Brain microvascular endothelial cell (primary cell): ENCODE data around the gene CCDC197.

Source experiments
- DNase-seq: peaks from one replicate; pipeline ENCODE4 v3.0.0-alpha.2; 2020
- H3K27ac ChIP-seq: fragments of 250-450 bp; sonication (Bioruptor Pico); 2 replicates; pipeline ENCODE4 v1.5.1; 2020; ENCODE audit warnings: mild to moderate bottlenecking, moderate library complexity
- H3K27me3 ChIP-seq: fragments of 250-450 bp; sonication (Bioruptor Pico); replicated peaks from 2 replicates; pipeline ENCODE4 v1.5.1; 2020; ENCODE audit warnings: mild to moderate bottlenecking
- H3K36me3 ChIP-seq: fragments of 250-450 bp; sonication (Bioruptor Pico); replicated peaks from 2 replicates; pipeline ENCODE4 v1.5.1; 2020; ENCODE audit warnings: mild to moderate bottlenecking
- H3K4me3 ChIP-seq: 2 replicates; pipeline ENCODE4 v1.5.1; 2011; ENCODE audit warnings: low read depth, mild to moderate bottlenecking, control low read depth, low read length, moderate library complexity
- in situ Hi-C: cut with HindIII; loops from 2 replicates; pipeline ENCODE4 v1.10.0; 2017; ENCODE audit warnings: low sequenced_read_pairs, low pct_ligation_motif_present
- TF ChIP-seq, protein P1 (sequence below): IDR thresholded peaks from 2 replicates; pipeline ENCODE4 v1.5.1; 2011; ENCODE audit warnings: low read depth, mild to moderate bottlenecking, moderate library complexity, low read length, control low read depth, inconsistent platforms; ENCODE audit errors: missing control alignments

The CCDC197 gene

GRCh38 chr14:93956514-93957332, 40.4 kb upstream of the CCDC197 start:
- TF ChIP-seq, protein P1, sequence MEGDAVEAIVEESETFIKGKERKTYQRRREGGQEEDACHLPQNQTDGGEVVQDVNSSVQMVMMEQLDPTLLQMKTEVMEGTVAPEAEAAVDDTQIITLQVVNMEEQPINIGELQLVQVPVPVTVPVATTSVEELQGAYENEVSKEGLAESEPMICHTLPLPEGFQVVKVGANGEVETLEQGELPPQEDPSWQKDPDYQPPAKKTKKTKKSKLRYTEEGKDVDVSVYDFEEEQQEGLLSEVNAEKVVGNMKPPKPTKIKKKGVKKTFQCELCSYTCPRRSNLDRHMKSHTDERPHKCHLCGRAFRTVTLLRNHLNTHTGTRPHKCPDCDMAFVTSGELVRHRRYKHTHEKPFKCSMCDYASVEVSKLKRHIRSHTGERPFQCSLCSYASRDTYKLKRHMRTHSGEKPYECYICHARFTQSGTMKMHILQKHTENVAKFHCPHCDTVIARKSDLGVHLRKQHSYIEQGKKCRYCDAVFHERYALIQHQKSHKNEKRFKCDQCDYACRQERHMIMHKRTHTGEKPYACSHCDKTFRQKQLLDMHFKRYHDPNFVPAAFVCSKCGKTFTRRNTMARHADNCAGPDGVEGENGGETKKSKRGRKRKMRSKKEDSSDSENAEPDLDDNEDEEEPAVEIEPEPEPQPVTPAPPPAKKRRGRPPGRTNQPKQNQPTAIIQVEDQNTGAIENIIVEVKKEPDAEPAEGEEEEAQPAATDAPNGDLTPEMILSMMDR: no peak
- Histone ChIP-seq H3K27ac (no peak overlapping the region), H3K27me3 (peaks cover 2% of the 10 kb centered on the region), H3K36me3 (no peaks in the 10 kb centered on the region), H3K4me3 (no peak overlapping the region)
- in situ Hi-C loops: no loop called here
- no peak for DNase-seq

DNA sequence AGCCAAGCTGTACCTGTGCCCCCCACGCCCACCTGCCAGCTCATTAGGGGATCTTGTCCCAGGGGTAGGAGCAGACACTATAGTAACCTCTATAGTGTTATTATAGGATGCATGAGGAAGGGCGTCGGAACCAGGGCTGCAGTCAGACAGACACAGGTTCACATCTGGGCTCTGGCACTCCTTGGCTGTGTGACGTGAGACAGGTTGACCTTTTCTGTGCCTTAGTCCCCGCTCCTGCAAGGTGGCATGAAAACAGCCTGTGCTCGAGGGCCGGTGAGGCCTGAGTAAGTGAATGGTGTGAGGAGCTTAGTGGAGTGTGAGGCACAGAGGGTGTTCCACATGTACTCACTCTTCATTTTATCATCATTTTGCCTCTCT, 39.8 kb upstream of the CCDC197 start:
- H3K4me3 ChIP-seq: no peak overlapping the region
- no peak overlapping the region for H3K27ac ChIP-seq
- TF ChIP-seq, protein P1: no peak
- peaks cover 2% of the 10 kb centered on the region for H3K27me3 ChIP-seq
- no peak for DNase-seq
- in situ Hi-C loops: no loop called here
- no peaks in the 10 kb centered on the region for H3K36me3 ChIP-seq

DNA sequence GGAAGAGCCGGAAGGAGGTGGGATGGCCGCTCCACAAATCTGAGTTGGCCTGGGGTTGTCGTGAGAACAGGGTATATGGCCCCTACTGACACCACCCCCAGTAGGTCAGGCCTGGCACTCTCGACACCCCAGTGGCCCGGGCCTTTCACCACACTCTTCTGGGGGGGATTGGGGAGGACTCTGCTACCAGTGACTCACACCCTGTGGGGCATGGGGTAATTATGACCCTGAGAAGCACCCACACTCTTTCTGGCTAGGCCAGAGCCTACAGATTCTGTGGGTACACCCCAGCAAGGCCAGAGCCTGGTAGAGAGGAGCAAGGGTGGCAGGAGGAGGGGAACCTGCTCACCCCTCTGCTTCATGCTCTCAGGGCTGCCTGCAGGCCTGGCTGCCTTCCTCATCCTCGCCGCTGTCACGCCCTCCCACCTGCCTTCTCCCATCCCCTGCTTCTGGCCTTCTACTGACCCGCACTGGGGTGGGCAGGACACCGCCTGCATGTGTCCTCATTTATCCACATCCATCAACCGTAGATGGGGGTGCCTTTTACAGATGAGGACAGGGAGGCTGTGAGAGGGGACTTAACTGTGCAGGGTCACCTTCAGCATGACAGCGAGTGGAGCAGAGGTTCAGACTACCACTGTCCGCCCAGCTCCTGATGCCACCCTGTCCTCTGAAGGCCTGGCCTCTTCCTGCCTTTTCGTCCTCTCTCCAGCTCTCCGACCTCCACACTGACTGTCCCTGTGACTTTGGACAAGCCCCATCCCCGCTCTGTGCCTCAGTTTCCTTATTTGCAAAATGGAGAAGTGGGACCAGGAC, 39.1 kb upstream of the CCDC197 start:
- TF ChIP-seq, protein P1: no peak
- Histone ChIP-seq H3K36me3 (no peaks in the 10 kb centered on the region), H3K27ac (no peak overlapping the region), H3K4me3 (no peak overlapping the region), H3K27me3 (peaks cover 2% of the 10 kb centered on the region)
- in situ Hi-C loops: no loop called here
- DNase-seq: no peak

DNA sequence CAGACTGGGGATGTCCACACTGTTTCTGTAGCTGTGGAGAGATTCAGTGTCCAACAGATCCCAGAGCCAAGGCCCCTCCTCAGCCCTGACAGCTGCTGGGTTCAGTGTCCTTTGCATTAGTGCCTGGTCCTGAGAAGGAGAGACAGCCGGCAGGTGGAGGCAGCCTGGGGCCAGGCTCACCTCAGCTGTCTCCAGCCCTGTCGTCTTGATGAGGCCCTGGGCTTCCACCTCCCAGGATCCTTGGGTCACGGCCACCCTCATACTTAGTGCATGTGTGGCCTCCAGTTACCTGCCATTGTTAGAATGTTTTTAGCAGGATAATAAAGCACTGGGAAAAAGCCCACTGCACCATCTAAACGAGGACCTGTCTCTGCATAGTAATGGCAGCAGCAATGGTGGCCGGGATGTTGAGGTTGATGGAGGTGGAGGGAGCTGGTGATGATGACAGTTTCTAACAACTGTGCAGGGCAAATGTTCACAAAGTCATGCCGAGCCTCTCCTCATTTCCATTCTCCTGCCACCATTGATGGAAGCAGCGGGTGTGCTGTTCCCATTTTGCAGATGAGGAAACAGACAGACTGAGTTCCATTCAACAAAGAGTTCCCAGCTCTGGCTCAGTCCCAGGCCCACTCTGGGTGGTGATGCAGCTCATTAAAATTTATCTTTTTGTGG, 38.4 kb upstream of the CCDC197 start:
- TF ChIP-seq, protein P1: no peak
- no peaks in the 10 kb centered on the region for H3K27me3 ChIP-seq
- no peak overlapping the region for H3K4me3 ChIP-seq
- no peak for DNase-seq
- in situ Hi-C loops: no loop called here
- H3K36me3 ChIP-seq: no peaks in the 10 kb centered on the region
- no peak overlapping the region for H3K27ac ChIP-seq

GRCh38 chr14:93959239-93960107, 37.6 kb upstream of the CCDC197 start:
- TF ChIP-seq, protein P1: no peak
- DNase-seq: peak; percentile 82
- H3K4me3 ChIP-seq: no peak overlapping the region
- no peak overlapping the region for H3K27ac ChIP-seq
- in situ Hi-C loops: no loop called here
- H3K36me3 ChIP-seq: no peaks in the 10 kb centered on the region
- no peaks in the 10 kb centered on the region for H3K27me3 ChIP-seq
